SK-N-SH treated with all-trans-retinoic acid at 6 μM for 48 hours (cell line): ENCODE data around the gene MYH6.
"Not testable (repeated sequence)": the region's sequence is repeated elsewhere in the genome, so short reads cannot be mapped to it uniquely, and the experiment has no call there.

Experiments
- ATAC-seq: fragments of 200-7000 bp; cut with Tn5 transposase; 3 replicates; pipeline ENCODE4 v1.9.1; 2020; ENCODE audit warnings: mild to moderate bottlenecking, moderate library complexity
- ARNTL ChIP-seq: fragments of 450-650 bp; formaldehyde crosslinking; IDR thresholded peaks from 2 replicates; pipeline ENCODE4 v1.5.0; 2020; ENCODE audit warnings: low read depth, mild to moderate bottlenecking, moderate library complexity, borderline replicate concordance
- BACH2 ChIP-seq: fragments of 250-450 bp; sonication (Bioruptor Pico); IDR thresholded peaks from 2 replicates; pipeline ENCODE4 v1.9.0; 2021; ENCODE audit warnings: mild to moderate bottlenecking, borderline replicate concordance
- ESRRG ChIP-seq: fragments of 250-450 bp; sonication (Bioruptor Pico); IDR thresholded peaks from 2 replicates; pipeline ENCODE4 v1.6.1; 2021; ENCODE audit warnings: mild to moderate bottlenecking
- GLIS3 ChIP-seq: fragments of 250-450 bp; sonication (Bioruptor Pico); IDR thresholded peaks from 2 replicates; pipeline ENCODE4 v1.5.0; 2020; ENCODE audit warnings: mild to moderate bottlenecking, moderate library complexity
- ISL1 ChIP-seq: fragments of 250-450 bp; sonication (Bioruptor Pico); IDR thresholded peaks from 2 replicates; pipeline ENCODE4 v2.1.2; 2022; ENCODE audit warnings: mild to moderate bottlenecking, moderate library complexity
- OSR1 ChIP-seq: fragments of 250-450 bp; sonication (Bioruptor Pico); IDR thresholded peaks from 2 replicates; pipeline ENCODE4 v1.8.0; 2022; ENCODE audit warnings: moderate library complexity, mild to moderate bottlenecking, inconsistent platforms
- PPARA ChIP-seq: fragments of 250-450 bp; sonication (Bioruptor Pico); IDR thresholded peaks from 2 replicates; pipeline ENCODE4 v1.5.0; 2020; ENCODE audit warnings: mild to moderate bottlenecking, borderline replicate concordance
- RARB ChIP-seq: fragments of 250-450 bp; sonication (Bioruptor Pico); IDR thresholded peaks from 2 replicates; pipeline ENCODE4 v1.8.0; 2021; ENCODE audit warnings: mild to moderate bottlenecking, moderate library complexity
- SNAI2 ChIP-seq: fragments of 250-450 bp; sonication (Bioruptor Pico); IDR thresholded peaks from 2 replicates; pipeline ENCODE4 v1.5.0; 2020; ENCODE audit warnings: mild to moderate bottlenecking, moderate library complexity
- TCF4 ChIP-seq: fragments of 250-450 bp; sonication (Bioruptor Pico); IDR thresholded peaks from 2 replicates; pipeline ENCODE4 v1.8.0; 2021; ENCODE audit warnings: mild to moderate bottlenecking, moderate library complexity, borderline replicate concordance
- TOX ChIP-seq: fragments of 250-450 bp; sonication (Bioruptor Pico); IDR thresholded peaks from 2 replicates; pipeline ENCODE4 v1.8.0; 2021; ENCODE audit warnings: mild to moderate bottlenecking, moderate library complexity, borderline replicate concordance
- ZC3H10 ChIP-seq: fragments of 250-450 bp; sonication (Bioruptor Pico); IDR thresholded peaks from 2 replicates; pipeline ENCODE4 v1.5.1; 2021; ENCODE audit warnings: mild to moderate bottlenecking, moderate library complexity
- ZFP3 ChIP-seq: fragments of 250-450 bp; sonication (Bioruptor Pico); IDR thresholded peaks from 2 replicates; pipeline ENCODE4 v1.5.0; 2020; ENCODE audit warnings: mild to moderate bottlenecking, moderate library complexity
- ZFP30 ChIP-seq: fragments of 450-650 bp; formaldehyde crosslinking; IDR thresholded peaks from 2 replicates; pipeline ENCODE4 v1.5.0; 2022; ENCODE audit warnings: mild to moderate bottlenecking, moderate library complexity
- ZNF565 ChIP-seq: fragments of 450-650 bp; formaldehyde crosslinking; conservative IDR thresholded peaks from 2 replicates; pipeline ENCODE4 v1.5.0; 2020; ENCODE audit warnings: low read depth, mild to moderate bottlenecking, moderate library complexity
- ZNF70 ChIP-seq: fragments of 450-650 bp; formaldehyde crosslinking; IDR thresholded peaks from 2 replicates; pipeline ENCODE4 v1.5.0; 2020; ENCODE audit warnings: mild to moderate bottlenecking, moderate library complexity
- ZNF8 ChIP-seq: fragments of 450-650 bp; formaldehyde crosslinking; IDR thresholded peaks from 2 replicates; pipeline ENCODE4 v1.5.0; 2020; ENCODE audit warnings: mild to moderate bottlenecking, moderate library complexity
- TF ChIP-seq, protein P1 (sequence below): fragments of 250-450 bp; sonication (Bioruptor Pico); IDR thresholded peaks from 2 replicates; pipeline ENCODE4 v1.5.1; 2020; ENCODE audit warnings: low read depth, mild to moderate bottlenecking, moderate library complexity
- TF ChIP-seq, protein P2 (sequence below): fragments of 250-450 bp; sonication (Bioruptor Pico); IDR thresholded peaks from 2 replicates; pipeline ENCODE4 v1.8.0; 2020; ENCODE audit warnings: mild to moderate bottlenecking, moderate library complexity, borderline replicate concordance
- TF ChIP-seq, protein P3 (sequence below): fragments of 250-450 bp; sonication (Bioruptor Pico); IDR thresholded peaks from 2 replicates; pipeline ENCODE4 v1.5.1; 2021; ENCODE audit warnings: mild to moderate bottlenecking, moderate library complexity
- TF ChIP-seq, protein P4 (sequence below): fragments of 250-450 bp; sonication (Bioruptor Pico); IDR thresholded peaks from 2 replicates; pipeline ENCODE4 v1.8.0; 2021; ENCODE audit warnings: low read depth, mild to moderate bottlenecking, moderate library complexity, borderline replicate concordance
- TF ChIP-seq, protein P5 (sequence below): fragments of 250-450 bp; sonication (Bioruptor Pico); IDR thresholded peaks from 2 replicates; pipeline ENCODE4 v1.5.0; 2020; ENCODE audit warnings: mild to moderate bottlenecking, moderate library complexity

Gene MYH6

DNA sequence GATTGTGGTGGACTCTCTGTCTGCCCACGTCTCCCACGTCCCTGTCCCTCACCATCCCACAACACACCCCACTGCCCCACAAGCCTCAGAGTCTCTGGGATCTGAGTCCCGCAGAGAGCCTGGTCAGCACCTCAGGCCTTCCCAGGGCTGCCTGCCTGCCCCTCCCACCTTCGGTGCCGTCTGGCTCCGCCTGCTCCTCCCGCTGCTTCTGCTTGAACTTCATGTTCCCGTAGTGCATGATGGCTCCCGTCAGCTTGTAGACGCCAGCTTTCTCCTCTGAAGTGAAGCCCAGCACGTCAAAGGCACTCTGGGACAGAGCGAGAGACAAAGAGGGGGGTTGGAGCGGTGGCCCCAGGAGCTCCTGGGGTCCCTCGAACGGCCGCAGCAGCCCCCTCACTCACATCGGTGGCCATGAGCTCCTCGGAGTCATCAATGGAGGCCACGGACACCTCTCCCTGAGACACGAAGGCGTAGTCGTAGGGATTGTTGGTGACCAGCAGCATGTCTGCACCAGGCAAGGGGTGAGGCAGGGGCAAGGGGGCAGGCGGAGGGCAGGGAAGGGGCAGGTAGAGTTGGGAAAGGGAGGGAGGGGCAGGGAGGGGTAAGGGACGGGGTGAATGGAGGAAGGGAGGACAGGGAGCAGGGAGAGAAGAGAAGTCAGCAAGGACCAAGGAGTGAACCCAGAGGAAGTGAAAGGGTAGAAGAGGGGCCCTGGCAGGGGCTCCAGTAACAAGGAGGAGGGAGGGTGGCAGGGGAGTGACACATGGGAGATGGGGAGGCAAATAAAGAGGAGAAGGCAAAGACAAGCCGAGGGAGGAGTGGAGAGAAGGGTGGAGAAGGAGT is 5.6 kb downstream of the MYH6 start:
- peak; percentile 31; the same call in 1 of the 3 replicates for ATAC-seq
- TF ChIP-seq ARNTL (CRISPR knock-in tag) (no peak), GLIS3 (CRISPR knock-in tag) (no peak), ZNF70 (CRISPR knock-in tag) (no peak), ZFP30 (CRISPR knock-in tag) (no peak), ZNF8 (CRISPR knock-in tag) (no peak)
- TF ChIP-seq, protein P1, sequence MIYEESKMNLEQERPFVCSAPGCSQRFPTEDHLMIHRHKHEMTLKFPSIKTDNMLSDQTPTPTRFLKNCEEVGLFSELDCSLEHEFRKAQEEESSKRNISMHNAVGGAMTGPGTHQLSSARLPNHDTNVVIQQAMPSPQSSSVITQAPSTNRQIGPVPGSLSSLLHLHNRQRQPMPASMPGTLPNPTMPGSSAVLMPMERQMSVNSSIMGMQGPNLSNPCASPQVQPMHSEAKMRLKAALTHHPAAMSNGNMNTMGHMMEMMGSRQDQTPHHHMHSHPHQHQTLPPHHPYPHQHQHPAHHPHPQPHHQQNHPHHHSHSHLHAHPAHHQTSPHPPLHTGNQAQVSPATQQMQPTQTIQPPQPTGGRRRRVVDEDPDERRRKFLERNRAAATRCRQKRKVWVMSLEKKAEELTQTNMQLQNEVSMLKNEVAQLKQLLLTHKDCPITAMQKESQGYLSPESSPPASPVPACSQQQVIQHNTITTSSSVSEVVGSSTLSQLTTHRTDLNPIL (CRISPR knock-in tag), result no peak

DNA sequence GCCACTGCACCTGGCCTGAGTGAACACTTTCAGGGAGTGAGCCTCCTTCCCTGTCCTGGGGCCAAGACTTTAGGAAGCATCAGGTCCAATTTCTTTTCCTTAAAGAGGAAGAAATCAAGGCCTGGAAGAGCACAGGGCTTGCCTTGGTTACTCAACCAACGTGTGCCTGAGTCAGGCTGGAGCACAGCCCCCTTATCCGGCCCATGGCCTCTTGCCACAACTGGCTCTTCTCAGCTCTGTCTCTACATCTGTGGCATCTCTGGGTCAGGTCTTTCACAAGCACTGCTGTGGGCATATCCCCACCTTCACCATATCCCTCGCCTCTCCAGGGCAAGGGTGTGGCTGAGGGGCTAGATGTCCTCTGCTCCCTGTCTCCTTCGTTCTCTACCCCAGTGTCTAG is 6.8 kb downstream of the MYH6 start:
- ATAC-seq, result no peak
- TF ChIP-seq ESRRG (CRISPR knock-in tag) (no peak), GLIS3 (CRISPR knock-in tag) (no peak), PPARA (CRISPR knock-in tag) (no peak), ARNTL (CRISPR knock-in tag) (no peak), ZFP3 (CRISPR knock-in tag) (no peak), SNAI2 (no peak), ZNF565 (no peak), ZC3H10 (no peak), OSR1 (no peak), ZNF8 (CRISPR knock-in tag) (no peak), TCF4 (CRISPR knock-in tag) (no peak), ISL1 (CRISPR knock-in tag) (no peak), BACH2 (CRISPR knock-in tag) (no peak), RARB (CRISPR knock-in tag) (no peak), TOX (CRISPR knock-in tag) (no peak)
- TF ChIP-seq, protein P2, sequence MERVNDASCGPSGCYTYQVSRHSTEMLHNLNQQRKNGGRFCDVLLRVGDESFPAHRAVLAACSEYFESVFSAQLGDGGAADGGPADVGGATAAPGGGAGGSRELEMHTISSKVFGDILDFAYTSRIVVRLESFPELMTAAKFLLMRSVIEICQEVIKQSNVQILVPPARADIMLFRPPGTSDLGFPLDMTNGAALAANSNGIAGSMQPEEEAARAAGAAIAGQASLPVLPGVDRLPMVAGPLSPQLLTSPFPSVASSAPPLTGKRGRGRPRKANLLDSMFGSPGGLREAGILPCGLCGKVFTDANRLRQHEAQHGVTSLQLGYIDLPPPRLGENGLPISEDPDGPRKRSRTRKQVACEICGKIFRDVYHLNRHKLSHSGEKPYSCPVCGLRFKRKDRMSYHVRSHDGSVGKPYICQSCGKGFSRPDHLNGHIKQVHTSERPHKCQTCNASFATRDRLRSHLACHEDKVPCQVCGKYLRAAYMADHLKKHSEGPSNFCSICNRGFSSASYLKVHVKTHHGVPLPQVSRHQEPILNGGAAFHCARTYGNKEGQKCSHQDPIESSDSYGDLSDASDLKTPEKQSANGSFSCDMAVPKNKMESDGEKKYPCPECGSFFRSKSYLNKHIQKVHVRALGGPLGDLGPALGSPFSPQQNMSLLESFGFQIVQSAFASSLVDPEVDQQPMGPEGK, result no peak
- TF ChIP-seq, protein P3, sequence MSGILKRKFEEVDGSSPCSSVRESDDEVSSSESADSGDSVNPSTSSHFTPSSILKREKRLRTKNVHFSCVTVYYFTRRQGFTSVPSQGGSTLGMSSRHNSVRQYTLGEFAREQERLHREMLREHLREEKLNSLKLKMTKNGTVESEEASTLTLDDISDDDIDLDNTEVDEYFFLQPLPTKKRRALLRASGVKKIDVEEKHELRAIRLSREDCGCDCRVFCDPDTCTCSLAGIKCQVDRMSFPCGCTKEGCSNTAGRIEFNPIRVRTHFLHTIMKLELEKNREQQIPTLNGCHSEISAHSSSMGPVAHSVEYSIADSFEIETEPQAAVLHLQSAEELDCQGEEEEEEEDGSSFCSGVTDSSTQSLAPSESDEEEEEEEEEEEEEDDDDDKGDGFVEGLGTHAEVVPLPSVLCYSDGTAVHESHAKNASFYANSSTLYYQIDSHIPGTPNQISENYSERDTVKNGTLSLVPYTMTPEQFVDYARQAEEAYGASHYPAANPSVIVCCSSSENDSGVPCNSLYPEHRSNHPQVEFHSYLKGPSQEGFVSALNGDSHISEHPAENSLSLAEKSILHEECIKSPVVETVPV (CRISPR knock-in tag), result no peak
- TF ChIP-seq, protein P4, sequence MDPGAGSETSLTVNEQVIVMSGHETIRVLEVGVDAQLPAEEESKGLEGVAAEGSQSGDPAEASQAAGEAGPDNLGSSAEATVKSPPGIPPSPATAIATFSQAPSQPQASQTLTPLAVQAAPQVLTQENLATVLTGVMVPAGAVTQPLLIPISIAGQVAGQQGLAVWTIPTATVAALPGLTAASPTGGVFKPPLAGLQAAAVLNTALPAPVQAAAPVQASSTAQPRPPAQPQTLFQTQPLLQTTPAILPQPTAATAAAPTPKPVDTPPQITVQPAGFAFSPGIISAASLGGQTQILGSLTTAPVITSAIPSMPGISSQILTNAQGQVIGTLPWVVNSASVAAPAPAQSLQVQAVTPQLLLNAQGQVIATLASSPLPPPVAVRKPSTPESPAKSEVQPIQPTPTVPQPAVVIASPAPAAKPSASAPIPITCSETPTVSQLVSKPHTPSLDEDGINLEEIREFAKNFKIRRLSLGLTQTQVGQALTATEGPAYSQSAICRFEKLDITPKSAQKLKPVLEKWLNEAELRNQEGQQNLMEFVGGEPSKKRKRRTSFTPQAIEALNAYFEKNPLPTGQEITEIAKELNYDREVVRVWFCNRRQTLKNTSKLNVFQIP, result no peak
- TF ChIP-seq, protein P5, sequence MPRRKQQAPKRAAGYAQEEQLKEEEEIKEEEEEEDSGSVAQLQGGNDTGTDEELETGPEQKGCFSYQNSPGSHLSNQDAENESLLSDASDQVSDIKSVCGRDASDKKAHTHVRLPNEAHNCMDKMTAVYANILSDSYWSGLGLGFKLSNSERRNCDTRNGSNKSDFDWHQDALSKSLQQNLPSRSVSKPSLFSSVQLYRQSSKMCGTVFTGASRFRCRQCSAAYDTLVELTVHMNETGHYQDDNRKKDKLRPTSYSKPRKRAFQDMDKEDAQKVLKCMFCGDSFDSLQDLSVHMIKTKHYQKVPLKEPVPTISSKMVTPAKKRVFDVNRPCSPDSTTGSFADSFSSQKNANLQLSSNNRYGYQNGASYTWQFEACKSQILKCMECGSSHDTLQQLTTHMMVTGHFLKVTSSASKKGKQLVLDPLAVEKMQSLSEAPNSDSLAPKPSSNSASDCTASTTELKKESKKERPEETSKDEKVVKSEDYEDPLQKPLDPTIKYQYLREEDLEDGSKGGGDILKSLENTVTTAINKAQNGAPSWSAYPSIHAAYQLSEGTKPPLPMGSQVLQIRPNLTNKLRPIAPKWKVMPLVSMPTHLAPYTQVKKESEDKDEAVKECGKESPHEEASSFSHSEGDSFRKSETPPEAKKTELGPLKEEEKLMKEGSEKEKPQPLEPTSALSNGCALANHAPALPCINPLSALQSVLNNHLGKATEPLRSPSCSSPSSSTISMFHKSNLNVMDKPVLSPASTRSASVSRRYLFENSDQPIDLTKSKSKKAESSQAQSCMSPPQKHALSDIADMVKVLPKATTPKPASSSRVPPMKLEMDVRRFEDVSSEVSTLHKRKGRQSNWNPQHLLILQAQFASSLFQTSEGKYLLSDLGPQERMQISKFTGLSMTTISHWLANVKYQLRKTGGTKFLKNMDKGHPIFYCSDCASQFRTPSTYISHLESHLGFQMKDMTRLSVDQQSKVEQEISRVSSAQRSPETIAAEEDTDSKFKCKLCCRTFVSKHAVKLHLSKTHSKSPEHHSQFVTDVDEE, result no peak

DNA sequence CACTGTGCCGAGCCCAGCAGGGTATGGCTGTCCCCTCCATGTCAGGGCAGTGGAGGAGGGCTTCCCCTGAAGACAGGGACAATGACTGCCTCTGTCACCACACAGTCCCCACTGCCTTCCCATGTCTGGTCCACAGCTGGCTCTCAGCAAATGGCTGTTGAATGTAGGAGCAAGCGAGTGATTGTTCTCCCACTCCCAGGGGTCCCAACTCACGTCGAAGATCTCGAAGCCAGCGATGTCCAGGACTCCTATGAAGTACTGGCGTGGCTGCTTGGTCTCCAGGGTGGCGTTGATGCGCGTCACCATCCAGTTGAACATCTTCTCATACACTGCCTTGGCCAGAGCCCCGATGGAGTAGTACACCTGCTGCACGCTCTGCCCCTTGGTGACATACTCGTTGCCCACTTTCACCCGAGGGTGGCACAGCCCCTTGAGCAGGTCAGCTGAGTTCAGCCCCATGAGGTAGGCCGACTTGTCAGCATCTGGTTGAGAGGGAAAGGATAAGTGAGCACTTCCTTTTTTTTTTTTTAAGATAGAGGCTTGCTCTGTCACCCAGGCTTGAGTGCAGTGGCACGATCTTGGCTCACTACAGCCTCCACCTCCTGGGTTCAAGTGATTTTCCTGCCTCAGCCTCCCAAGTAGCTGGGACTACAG is 7.5 kb downstream of the MYH6 start:
- not testable (repeated sequence) for ATAC-seq
